LNCaP clone FGC (cell line): Measurements from ENCODE around the gene SMAD7.

Experiments used
- DNase-seq: peaks from one replicate; pipeline ENCODE4 v3.0.0-alpha.2; 2011; ENCODE audit warnings: low read depth
- H3K4me3 ChIP-seq: 2 replicates; pipeline ENCODE4 v1.5.1; 2011; ENCODE audit warnings: mild to moderate bottlenecking, low read depth, low read length, control low read depth
- CTCF ChIP-seq: IDR thresholded peaks from 2 replicates; pipeline ENCODE4 v1.5.1; 2012; ENCODE audit warnings: mild to moderate bottlenecking; ENCODE audit not compliant: control insufficient read depth, insufficient read depth; ENCODE audit errors: extremely low read depth

SMAD7 gene

GRCh38 chr18:48884306-48884705 lies 66.5 kb downstream of the SMAD7 start:
- DNase-seq: no peak
- TF ChIP-seq CTCF: no peak
- no peak overlapping the region for H3K4me3 ChIP-seq

DNA sequence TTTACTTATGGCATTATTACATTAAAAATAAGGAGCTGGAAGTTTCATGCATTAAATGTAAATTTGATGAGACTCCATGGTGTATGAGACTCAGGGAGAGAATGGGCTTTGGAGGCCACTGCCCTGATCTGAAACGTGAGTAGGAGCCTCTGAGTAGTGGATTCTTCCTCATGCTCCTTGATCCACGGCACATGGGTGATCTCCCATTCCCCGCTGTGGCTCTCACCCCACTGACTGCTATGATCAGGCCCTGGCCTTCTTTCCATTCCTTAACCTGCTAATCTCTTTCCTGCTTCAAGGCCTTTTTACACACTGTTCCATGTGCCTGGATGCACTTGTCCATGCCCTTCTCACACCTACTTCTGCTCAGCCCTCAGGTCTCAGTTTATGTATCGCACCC lies 68.4 kb downstream of the SMAD7 start:
- no peak overlapping the region for H3K4me3 ChIP-seq
- TF ChIP-seq CTCF: no peak
- no peak for DNase-seq

GRCh38 chr18:48880931-48881330 lies 69.8 kb downstream of the SMAD7 start:
- no peak for DNase-seq
- H3K4me3 ChIP-seq: no peak overlapping the region
- TF ChIP-seq CTCF: no peak

- DNase-seq: no peak
- no peak overlapping the region for H3K4me3 ChIP-seq
- TF ChIP-seq CTCF: no peak
Observed at GRCh38 chr18:48879008-48879431, 71.7 kb downstream of the SMAD7 start.

- TF ChIP-seq CTCF: no peak
- DNase-seq: no peak
- H3K4me3 ChIP-seq: no peak overlapping the region
Observed at GRCh38 chr18:48878471-48878870, 72.3 kb downstream of the SMAD7 start.

- DNase-seq: no peak
- H3K4me3 ChIP-seq: no peak overlapping the region
- no peak for TF ChIP-seq CTCF
Observed at GRCh38 chr18:48877941-48878340, 72.8 kb downstream of the SMAD7 start.

- no peak for DNase-seq
- H3K4me3 ChIP-seq: no peak overlapping the region
- TF ChIP-seq CTCF: no peak
Observed at GRCh38 chr18:48876590-48876989, 74.2 kb downstream of the SMAD7 start.
